HG03354 (cell line): ENCODE measurements around the gene F8.
"Not testable (repeated sequence)": the region's sequence is repeated elsewhere in the genome, so short reads cannot be mapped to it uniquely, and the experiment has no call there.

Source experiments
- ATAC-seq: cut with Tn5 transposase; IDR thresholded peaks from one replicate; pipeline ENCODE4 v1.9.1; 2021; ENCODE audit warnings: mild to moderate bottlenecking; ENCODE audit not compliant: unreplicated experiment, poor library complexity, severe bottlenecking

F8 gene

DNA sequence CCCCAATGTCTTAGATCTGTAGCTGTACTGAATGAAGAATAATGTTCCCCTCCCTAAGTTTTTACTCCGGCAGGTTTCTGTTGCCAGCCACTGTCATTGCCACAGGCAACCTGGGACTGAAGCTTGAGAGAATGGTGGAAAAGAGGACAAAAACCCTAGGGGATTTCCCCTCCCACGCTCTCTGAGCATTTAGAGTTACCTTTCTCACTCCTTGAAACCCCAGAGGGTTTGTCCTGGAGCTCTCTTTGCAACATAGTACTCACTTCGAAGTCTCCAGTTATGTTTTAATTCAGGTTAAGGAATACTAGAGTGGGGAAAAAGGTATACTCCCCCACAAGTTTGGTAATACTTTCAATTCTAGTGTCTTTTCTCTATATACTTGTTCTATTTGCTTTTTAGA is 31.5 kb downstream of the F8 start:
- ATAC-seq: no peak

DNA sequence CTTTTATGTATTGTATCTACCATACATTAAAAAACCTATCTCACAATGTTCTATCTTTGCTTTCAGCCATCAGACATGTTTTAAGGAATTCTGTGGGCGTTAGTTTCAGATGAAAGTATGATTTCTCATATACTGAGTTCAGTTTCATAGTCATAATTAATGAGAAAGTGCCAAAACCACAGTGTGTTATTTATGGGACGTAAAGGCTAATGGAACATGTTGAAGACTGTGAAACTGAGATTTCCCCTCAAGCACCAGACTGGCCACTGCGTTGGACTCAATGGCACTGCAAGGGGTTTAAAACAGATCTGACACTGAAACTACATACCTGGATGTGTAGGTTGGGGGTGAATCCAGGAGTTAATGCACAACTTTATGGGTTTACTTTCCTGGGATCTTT is 32.0 kb downstream of the F8 start:
- no peak for ATAC-seq

DNA sequence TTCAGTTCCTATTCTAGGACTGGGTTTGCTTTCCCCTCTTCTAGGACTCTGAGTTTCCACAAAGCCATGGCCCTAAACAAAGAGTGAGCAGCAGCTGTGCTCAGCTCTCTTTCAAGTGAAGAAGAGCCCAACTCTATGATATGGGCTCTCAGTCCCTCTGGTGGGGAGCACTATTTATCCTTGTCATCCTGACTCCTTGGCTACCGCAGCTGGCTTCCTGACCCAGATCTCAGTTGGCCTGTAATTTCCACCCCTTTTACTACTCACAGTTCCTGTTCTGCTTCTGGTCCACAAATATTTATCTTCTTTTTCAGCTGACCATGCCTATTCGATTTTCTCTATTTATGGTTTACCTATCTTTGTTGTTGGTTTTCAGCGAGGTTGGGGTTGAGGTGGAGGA is 33.8 kb downstream of the F8 start:
- no peak for ATAC-seq

DNA sequence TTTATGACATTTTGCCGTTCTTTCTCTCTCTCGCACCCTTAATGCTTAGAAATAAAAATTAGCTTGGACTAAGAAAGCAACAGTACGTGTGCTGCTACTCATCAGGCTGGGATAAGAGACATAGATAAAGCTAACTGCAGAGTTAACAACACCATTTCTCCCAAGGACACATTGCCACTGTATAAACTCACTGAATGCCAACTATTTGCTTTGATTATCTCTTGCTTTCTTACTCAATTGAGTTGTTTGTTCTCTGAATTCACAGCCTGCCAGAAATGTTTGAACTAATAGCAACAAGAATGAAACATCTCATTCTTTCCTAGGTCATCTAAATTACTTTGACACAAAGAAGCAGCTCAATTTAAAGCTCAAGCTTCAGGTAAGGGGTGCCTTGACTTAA is 34.6 kb downstream of the F8 start:
- no peak for ATAC-seq

DNA sequence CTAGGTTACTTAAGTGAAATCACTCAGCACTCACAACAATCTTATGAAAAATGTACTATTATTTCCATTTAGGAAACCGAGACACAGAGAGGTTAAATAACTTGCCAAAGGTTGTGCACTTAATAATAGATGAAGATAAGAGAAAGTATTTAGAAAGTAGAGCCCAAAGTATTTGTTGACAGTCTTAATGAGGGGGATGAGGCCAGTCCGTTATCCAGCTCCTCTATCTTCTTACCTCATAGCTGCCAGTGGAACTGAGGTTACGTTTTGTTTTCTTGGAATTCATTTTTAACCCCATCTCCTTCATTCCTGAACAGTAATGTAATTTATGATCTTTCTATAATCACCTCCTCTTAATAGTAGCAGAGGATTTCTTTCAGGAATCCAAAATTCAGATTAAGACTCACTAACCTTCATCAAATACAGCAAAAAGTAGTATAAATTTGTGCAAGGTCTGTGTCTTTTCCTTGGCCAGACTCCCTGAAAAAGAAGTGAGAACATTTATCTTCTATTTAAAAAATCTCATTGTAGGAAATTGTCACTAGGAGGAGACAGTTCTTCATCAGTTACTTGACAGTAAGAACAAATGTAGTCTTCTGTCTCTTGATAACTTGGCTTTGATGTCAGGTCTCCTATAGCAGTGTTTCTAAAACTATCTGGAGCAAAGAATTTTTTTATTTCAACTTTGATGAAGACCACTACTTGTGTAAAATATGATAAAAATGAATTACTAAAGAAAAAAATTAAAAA is 35.5 kb downstream of the F8 start:
- ATAC-seq: no peak

DNA sequence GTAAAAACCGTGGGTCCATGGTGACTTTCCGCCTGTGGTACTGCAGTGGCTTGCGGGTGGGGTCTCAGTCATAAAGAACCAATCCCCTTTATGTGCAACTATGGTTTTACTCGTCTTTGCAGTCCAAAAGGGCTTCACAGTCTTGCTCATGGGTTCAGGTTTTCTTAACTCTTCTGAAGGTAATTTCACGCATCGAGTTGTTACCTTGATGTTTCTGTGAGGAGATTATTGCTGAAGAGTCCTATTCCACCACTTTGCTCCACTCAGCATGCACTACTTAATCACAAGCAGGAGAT is 41.5 kb downstream of the F8 start:
- peak; percentile 38 for ATAC-seq

DNA sequence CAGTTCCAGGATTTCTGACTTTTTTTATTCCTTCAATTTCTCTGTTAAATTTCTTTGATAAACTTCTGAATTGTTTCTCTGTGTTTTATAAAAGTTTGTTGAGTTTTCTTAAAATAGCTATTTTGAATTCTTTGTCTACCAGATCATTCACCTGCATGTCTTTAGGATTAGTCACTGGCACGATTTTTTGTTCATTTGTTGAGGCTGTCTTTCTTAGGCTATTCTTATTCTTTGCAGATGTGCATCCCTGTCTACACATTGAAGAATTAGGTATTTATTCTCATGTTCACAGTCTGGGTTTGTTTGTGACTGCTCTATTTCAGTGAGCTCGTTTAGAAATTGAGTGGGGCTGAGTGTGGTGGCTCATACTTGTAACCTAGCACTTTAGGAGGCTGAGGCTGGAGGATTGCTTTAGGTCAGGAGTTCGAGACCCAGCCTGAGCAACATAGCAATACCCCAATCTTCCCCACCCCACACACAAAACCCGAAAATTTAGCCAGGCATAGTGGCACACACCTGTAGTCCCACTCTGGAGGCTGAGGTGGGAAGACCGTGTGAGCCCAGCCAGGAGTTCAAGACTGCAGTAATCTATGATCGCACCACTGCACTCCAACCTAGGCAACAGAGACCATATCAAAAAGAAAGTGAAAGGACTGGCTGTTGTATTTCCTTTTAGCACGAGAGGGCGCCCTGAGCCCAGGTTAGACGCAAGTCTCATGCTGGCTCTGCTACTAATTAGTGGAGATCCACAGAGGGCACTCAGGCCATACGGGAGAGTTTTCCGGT is 42.0 kb downstream of the F8 start:
- peak; percentile 99 for ATAC-seq

DNA sequence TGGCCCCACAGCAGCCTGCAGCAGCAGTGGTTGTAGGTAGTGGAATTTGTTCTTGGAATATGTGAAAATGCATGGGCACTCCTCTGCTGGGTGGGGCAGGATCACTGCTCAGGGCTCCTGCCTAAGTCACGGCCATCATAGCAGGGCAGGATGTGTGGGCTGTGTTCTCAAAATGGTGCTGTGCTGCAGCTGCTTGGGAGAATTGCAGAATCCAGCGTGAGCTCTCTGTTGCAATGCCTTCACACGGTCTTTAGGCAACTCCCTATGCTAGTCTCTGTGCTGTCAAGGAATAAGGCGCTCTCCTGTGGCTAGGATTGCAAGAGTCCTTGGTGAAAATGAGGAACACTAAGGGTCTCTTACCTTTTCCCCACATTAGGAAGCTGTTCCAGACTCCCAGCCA is 42.9 kb downstream of the F8 start:
- ATAC-seq: no peak

DNA sequence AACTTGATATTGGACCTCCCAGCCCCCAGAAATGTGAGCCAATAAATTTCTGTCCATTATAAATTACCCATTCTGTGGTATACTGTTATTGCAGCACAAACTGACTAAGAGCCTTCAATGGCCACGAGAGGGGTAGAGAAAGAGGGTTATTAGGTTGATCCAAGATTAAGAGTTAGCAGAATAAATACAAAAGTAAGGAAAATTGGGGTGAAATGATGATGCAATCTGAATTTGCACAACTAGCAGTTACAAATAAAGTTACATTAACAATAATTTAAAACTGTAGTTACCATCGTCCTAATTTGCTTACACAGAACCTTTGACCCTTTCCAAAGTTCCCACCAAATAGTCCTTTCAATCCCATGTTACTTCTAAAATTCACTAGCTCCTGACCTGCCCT is 54.2 kb downstream of the F8 start:
- no peak for ATAC-seq

DNA sequence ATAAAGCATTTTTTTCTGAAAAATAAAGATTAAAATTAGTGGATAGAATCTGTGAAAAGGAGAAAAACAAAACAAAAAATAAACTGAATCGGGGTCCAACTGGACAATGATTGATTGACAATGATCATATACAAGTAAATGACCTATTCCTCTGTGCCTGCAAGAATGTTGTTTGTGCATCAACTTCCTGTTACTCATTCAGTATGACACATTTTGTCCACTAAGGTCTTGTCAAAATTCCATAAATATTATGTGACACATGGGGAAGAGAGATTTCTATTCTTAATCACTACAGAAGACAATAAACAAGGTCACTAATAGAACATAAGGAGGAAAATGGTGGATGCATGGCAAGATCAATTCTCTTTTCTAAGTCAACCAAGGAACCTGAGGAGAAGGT is 54.9 kb downstream of the F8 start:
- ATAC-seq: no peak

DNA sequence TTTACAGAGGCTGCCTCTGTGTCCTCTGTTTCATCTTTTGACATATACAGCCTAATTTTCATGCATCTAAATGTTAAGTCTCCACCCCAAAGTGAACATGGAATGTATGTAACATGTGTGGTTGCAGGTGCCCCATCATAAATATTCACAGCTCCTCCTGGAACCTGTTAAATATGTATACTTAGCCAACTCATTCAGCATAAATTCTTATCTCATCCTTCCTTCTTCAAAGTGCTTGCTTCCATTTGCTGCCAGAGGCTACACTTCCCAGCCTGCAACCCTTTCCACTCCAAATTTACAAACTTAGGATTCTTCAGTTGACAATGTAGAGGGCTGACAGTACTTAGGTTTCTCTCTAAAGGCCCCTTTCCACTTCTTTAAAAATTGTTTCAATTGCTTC is 60.6 kb downstream of the F8 start:
- ATAC-seq: no peak

DNA sequence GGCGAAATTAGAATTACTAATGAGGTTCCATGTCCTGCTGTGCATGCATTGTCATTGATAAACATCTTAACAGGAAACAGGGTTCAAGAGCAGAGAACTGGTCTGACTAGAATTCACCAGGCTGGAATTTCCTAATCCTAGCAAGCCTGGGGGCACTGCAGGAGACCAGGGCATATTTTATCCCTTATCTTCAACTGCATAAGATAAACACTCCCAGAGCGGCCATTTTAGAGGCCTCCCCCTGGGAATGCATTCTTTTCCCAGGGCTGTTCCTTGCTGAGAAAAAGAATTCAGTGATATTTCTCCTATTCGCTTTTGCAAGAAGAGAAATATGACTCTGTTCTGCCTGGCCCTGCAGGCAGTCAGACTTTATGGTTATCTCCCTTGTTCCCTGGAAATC is 66.7 kb downstream of the F8 start:
- not testable (repeated sequence) for ATAC-seq

DNA sequence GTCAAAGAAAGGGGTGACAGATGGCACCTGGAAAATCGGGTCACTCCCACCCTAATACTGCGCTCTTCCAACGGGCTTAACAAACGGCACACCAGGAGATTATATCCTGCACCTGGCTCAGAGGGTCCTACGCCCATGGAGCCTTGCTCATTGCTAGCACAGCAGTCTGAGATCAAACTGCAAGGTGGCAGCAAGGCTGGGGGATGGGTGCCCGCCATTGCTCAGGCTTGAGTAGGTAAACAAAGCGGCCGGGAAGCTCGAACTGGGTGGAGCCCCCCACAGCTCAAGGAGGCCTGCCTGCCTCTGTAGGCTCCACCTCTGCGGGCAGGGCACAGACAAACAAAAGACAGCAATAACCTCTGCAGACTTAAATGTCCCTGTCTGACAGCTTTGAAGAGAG is 83.3 kb downstream of the F8 start:
- not testable (repeated sequence) for ATAC-seq

DNA sequence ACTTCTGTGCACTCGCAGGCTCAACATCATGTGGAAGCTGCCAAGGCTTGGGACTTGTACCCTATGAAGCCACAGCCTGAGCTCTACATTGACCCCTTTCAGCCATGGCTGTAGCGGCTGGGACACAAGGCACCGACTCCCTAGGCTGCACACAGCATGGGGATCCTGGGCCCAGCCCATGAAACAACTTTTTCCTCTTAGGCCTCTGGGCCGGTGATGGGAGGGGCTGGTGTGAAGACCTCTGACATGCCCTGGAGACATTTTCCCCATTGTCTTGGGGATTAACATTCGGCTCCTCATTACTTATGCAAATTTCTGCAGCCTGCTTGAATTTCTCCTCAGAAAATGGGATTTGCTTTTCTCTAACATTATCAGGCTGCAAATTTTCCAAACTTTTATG is 97.8 kb downstream of the F8 start:
- ATAC-seq: not testable (repeated sequence)

DNA sequence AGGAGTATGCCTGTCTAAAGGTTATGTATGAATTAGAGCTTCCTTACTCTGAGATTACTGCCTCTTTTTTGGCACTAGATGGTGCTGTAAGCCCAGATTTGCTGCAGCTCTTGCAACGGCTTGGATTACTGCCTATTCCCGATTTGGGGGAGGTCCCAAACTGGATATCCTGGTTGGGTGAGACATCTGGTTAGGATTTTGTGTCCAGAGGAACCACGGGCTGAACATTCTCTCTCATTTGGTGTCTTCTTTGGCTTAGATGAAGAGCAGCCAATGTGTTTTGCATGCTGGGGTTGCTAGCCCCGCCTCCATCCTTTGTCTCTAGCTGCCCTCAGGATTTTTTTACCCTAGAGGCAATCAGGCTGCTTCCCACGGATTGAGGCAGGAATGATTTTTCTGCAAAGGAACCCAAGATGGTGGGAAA is 104.5 kb downstream of the F8 start:
- ATAC-seq: peak; percentile 78

DNA sequence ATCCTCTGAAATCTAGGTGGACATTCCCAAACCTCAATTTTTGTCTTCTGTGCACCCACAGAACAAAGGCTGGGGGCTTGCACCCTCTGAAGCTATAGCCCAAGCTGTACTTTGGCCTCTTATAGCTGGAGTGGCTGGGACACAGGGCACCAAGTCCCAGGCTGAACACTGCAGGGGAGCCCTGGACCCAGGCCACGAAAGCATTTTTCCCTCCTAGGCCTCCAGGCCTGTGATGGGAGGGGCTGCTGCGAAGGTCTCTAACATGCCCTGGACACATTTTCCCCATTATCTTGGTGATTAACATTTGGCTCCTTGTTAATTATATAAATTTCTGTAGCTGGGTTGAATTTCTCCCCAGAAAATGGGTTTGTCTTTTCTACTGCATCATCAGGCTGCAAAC is 108.5 kb downstream of the F8 start:
- no peak for ATAC-seq

DNA sequence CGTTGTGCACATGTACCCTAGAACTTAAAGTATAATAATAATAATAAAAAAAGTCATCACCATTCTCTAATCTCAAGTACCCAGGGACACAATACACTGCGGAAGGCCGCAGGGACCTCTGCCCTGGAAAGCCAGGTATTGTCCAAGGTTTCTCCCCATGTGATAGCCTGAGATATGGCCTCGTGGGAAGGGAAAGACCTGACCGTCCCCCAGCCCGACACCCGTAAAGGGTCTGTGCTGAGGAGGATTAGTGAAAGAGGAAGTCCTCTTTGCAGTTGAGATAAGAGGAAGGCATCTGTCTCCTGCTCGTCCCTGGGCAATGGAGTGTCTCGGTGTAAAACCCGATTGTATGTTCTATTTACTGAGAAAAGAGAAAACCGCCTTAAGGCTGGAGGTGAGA is 112.0 kb downstream of the F8 start:
- ATAC-seq: not testable (repeated sequence)

DNA sequence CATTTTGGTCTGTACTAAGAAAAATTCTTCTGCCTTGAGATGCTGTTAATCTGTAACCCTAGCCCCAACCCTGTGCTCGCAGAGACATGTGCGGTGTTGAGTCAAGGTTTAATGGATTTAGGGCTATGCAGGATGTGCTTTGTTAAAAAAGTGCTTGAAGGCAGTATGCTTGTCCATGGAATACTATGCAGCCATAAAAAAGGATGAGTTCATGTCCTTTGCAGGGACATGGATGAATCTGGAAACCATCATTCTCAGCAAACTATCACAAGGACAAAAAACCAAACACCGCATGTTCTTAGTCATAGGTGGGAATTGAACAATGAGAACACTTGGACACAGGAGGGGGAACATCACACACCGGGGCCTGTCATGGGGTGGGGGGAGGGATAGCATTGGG is 112.5 kb downstream of the F8 start:
- not testable (repeated sequence) for ATAC-seq

DNA sequence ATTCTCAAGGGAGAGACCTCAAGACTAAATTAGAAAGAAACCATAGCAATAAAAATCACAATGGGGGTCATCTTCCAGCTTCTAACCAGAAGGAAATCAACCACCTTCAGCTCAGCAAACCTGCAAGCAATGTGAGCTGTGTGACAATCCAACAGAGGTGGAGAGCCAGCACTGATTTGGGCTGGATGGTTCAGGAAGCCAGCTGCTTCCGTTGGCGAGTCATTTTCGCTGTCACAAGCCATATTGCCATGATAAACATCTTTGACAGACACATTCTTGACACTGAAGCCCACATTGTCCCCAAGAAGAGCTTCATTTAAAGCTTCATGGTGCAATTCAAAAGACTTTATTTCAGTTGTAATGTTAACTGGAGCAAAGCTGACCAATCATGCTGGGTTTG is 113.7 kb downstream of the F8 start:
- ATAC-seq: no peak

DNA sequence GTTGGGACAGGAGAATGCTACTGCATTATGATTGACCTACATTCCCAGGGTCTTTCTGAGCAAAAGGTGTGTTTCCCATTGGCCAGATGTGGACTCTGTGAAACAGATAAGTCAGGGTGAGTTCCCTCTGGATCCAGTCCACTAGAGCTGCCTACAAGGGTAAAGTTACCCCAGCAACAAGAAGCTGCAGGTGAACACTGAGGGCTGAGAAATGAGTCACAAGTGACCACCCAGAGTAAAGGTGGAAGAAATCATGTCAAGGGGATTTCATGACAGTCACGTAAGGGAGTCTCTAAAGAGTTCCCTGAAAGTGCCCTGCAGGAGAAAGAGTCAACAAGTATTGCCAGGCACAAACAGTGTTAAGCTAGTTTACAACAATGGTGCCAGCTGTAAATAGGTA is 120.1 kb downstream of the F8 start:
- no peak for ATAC-seq

DNA sequence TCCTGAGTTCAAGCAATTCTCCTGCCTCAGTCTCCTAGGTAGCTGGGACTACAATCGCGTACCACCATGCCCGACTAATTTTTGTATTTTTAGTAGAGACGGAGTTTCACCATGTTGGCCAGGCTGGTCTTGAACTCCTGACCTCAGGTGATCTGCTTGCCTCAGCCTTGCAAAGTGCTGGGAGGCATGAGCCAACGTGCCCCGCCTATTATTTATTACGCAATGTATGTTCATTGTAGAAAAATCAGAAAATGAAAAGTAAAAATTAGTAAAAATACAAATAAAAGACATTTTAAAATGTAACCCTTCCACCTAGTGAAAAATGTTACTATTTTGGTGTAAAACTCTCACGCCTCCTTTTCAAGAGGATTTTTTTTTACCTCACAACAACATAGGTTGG is 122.2 kb downstream of the F8 start:
- no peak for ATAC-seq

DNA sequence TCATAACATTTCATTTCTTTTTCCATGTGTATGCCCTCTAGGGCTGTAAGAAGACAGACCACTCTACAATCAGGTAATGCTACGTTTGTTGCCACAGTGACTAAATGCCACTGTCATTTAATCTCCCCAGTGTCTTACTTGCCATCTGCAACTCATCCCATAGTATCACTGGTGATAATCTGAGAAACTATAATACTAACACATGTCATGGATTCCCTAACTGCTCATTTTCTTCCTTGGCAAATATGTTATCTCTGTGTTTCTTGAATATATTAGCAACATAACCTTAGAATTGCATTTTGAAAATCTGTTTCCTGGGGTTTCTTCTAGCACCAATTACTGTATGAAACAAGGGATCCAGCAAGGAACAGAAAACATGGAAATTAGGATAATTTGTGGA is 130.2 kb downstream of the F8 start:
- ATAC-seq: no peak
